H1 (cell line): ENCODE data around the gene GTF2I. TPM values are rescaled to one million over a fixed set of nuclear protein-coding genes. Genes with fewer than 3 reads are reported as not detected.
A peak's percentile ranks its signal among the peaks of the same experiment; 100 is the strongest.

Experiments used
- CTCF ChIA-PET: fragments of 300-600 bp; sonication (Branson Sonifier 250); formaldehyde crosslinking; loops from one replicate; lab custom pipeline; 2021; ENCODE audit not compliant: partially characterized antibody; lab: Charles Lee
- POLR2A ChIA-PET: fragments of 300-600 bp; sonication (Branson Sonifier 250); formaldehyde crosslinking; loops from one replicate; lab custom pipeline; 2021; ENCODE audit warnings: inconsistent platforms; ENCODE audit not compliant: partially characterized antibody; lab: Charles Lee
- DNase-seq, 2 experiments: peaks; one replicate each; pipeline versions ENCODE4 v3.0.0 to v3.0.0-alpha.2; 2010 to 2022; ENCODE audit warnings: low spot score in 2 of 2, low read depth in 1 of 2, mixed read lengths in 1 of 2
- FAIRE-seq: peaks from 2 replicates; lab custom pipeline; 2011; peaks lifted over from hg19 to GRCh38; lab: Jason Lieb, UNC
- H2AFZ ChIP-seq: 2 replicates; pipeline ENCODE4 v1.8.1; 2012; ENCODE audit warnings: low read length, inconsistent platforms
- H2AK5ac ChIP-seq: 2 replicates; pipeline ENCODE4 v1.6.1; 2013; ENCODE audit warnings: low read depth, low read length
- H2BK120ac ChIP-seq: replicated peaks from 2 replicates; pipeline ENCODE3; 2013; ENCODE audit warnings: low read depth, low read length, inconsistent platforms
- H2BK12ac ChIP-seq: 2 replicates; pipeline ENCODE4 v1.6.1; 2013; ENCODE audit warnings: low read depth, low read length
- H2BK15ac ChIP-seq: 2 replicates; pipeline ENCODE4 v1.6.1; 2013; ENCODE audit warnings: low read length
- H2BK20ac ChIP-seq: 2 replicates; pipeline ENCODE4 v1.6.1; 2013; ENCODE audit warnings: low read length
- H2BK5ac ChIP-seq: 2 replicates; pipeline ENCODE4 v1.6.1; 2013; ENCODE audit warnings: low read depth, low read length
- H3K14ac ChIP-seq: 2 replicates; pipeline ENCODE4 v1.6.1; 2013; ENCODE audit warnings: inconsistent platforms; ENCODE audit not compliant: insufficient read length
- H3K18ac ChIP-seq: 2 replicates; pipeline ENCODE4 v1.6.1; 2013; ENCODE audit warnings: low read length; ENCODE audit errors: extremely low read depth
- H3K23ac ChIP-seq: 2 replicates; pipeline ENCODE4 v1.6.1; 2013; ENCODE audit warnings: inconsistent platforms; ENCODE audit not compliant: insufficient read length
- H3K23me2 ChIP-seq: 2 replicates; pipeline ENCODE4 v1.6.1; 2013; ENCODE audit warnings: low read depth, low read length
- H3K27ac ChIP-seq: 2 replicates; pipeline ENCODE4 v1.6.1; 2011; ENCODE audit warnings: low read depth, low read length, inconsistent platforms
- H3K27me3 ChIP-seq, 4 experiments: replicated peaks in 1 of 4; 1 replicate in 1 of 4; 2 replicates in 3 of 4; pipeline versions ENCODE4 v1.6.1 to v1.8.1; 2011 to 2013; ENCODE audit warnings: low read length in 3 of 4, mild to moderate bottlenecking in 3 of 4, inconsistent platforms in 2 of 4, mixed read lengths in 2 of 4, moderate library complexity in 1 of 4; ENCODE audit not compliant: control insufficient read depth in 3 of 4, insufficient read depth in 3 of 4; ENCODE audit errors: extremely low read depth in 1 of 4
- H3K36me3 ChIP-seq, 4 experiments: 2 replicates each; pipeline versions ENCODE4 v1.6.1 to v1.8.1; 2011 to 2013; ENCODE audit warnings: mild to moderate bottlenecking in 4 of 4, low read length in 3 of 4, moderate library complexity in 2 of 4, control low read depth in 1 of 4, inconsistent platforms in 1 of 4; ENCODE audit not compliant: insufficient read depth in 4 of 4, control insufficient read depth in 2 of 4
- H3K4ac ChIP-seq: replicated peaks from 2 replicates; pipeline ENCODE3; 2013; ENCODE audit warnings: low read length, low read depth, mixed read lengths, inconsistent platforms; ENCODE audit not compliant: insufficient read length
- H3K4me1 ChIP-seq, 4 experiments: replicated peaks in 1 of 4; 1 replicate in 1 of 4; 2 replicates in 3 of 4; pipeline versions ENCODE4 v1.6.1 to v1.8.1; 2011 to 2013; ENCODE audit warnings: low read length in 3 of 4, inconsistent platforms in 2 of 4, mixed read lengths in 1 of 4; ENCODE audit not compliant: insufficient read depth in 4 of 4, control insufficient read depth in 3 of 4
- H3K4me2 ChIP-seq, 2 experiments: 2 replicates each; pipeline versions ENCODE4 v1.6.1 to v1.8.1; 2011 to 2013; ENCODE audit warnings: low read depth in 2 of 2, low read length in 2 of 2, control low read depth in 1 of 2, inconsistent platforms in 1 of 2, mild to moderate bottlenecking in 1 of 2; ENCODE audit not compliant: insufficient read depth in 1 of 2
- H3K4me3 ChIP-seq, 4 experiments: fragments of 200-600, 300-600 bp in 1 of 4; sonication (generic), shearing (Covaris generic), sonication (Bioruptor Twin) in 1 of 4; 2 replicates each; pipeline versions ENCODE4 v1.5.1 to v1.8.1; 2011 to 2016; ENCODE audit warnings: low read length in 4 of 4, low read depth in 3 of 4, control low read depth in 2 of 4, inconsistent platforms in 2 of 4, mild to moderate bottlenecking in 2 of 4, mixed read lengths in 1 of 4, moderate library complexity in 1 of 4; ENCODE audit not compliant: insufficient read depth in 2 of 4; ENCODE audit errors: extremely low read depth in 1 of 4
- H3K56ac ChIP-seq: replicated peaks from 2 replicates; pipeline ENCODE3; 2013; ENCODE audit warnings: low read depth, mild to moderate bottlenecking, mixed read lengths, low read length, inconsistent platforms; ENCODE audit not compliant: insufficient read length
- H3K79me1 ChIP-seq: 2 replicates; pipeline ENCODE4 v1.6.1; 2013; ENCODE audit warnings: low read depth, low read length, control low read depth
- H3K79me2 ChIP-seq, 2 experiments: 2 replicates each; pipeline versions ENCODE4 v1.6.1 to v1.8.1; 2012 to 2013; ENCODE audit warnings: low read length in 2 of 2, mild to moderate bottlenecking in 2 of 2, inconsistent platforms in 1 of 2; ENCODE audit not compliant: insufficient read depth in 2 of 2, control insufficient read depth in 1 of 2
- H3K9ac ChIP-seq, 4 experiments: replicated peaks in 1 of 4; 1 replicate in 1 of 4; 2 replicates in 3 of 4; pipeline versions ENCODE4 v1.6.1 to v1.8.1; 2011 to 2013; ENCODE audit warnings: low read depth in 3 of 4, low read length in 3 of 4, control low read depth in 2 of 4, mild to moderate bottlenecking in 2 of 4, moderate library complexity in 2 of 4, inconsistent platforms in 1 of 4; ENCODE audit errors: extremely low read depth in 1 of 4
- H3K9me3 ChIP-seq, 2 experiments: 2 replicates each; pipeline versions ENCODE4 v1.6.1 to v1.8.1; 2012 to 2013; ENCODE audit warnings: mild to moderate bottlenecking in 2 of 2, moderate library complexity in 2 of 2, control low read depth in 1 of 2, inconsistent platforms in 1 of 2, low read depth in 1 of 2, low read length in 1 of 2, mixed read lengths in 1 of 2; ENCODE audit not compliant: insufficient read depth in 2 of 2
- H4K20me1 ChIP-seq, 2 experiments: replicated peaks in 1 of 2; 2 replicates each; pipeline versions ENCODE3 to v1.8.1; 2011 to 2013; ENCODE audit warnings: inconsistent platforms in 2 of 2, low read length in 2 of 2, mild to moderate bottlenecking in 1 of 2; ENCODE audit not compliant: insufficient read depth in 2 of 2, control insufficient read depth in 1 of 2
- H4K5ac ChIP-seq: 2 replicates; pipeline ENCODE4 v1.6.1; 2013; ENCODE audit warnings: low read length, low read depth, mixed read lengths, inconsistent platforms; ENCODE audit not compliant: insufficient read length
- H4K8ac ChIP-seq: 2 replicates; pipeline ENCODE4 v1.8.0; 2013; ENCODE audit warnings: mild to moderate bottlenecking, moderate library complexity, low read length, inconsistent platforms; ENCODE audit not compliant: insufficient read depth; ENCODE audit errors: extremely low read depth
- H4K91ac ChIP-seq: replicated peaks from 2 replicates; pipeline ENCODE3; 2013; ENCODE audit warnings: low read length, mixed read lengths, inconsistent platforms; ENCODE audit not compliant: insufficient read length
- NRF1 ChIP-seq: IDR thresholded peaks from 2 replicates; pipeline ENCODE4 v1.6.1; 2011; ENCODE audit warnings: mild to moderate bottlenecking, low read depth, low read length, improper control_type of control experiment
- PHF8 ChIP-seq: fragments of 200-600 bp; sonication (generic); conservative IDR thresholded peaks from 2 replicates; pipeline ENCODE4 v1.7.1; 2012; ENCODE audit warnings: low read depth, mild to moderate bottlenecking, inconsistent platforms, low read length, moderate library complexity
- SP1 ChIP-seq: IDR thresholded peaks from 2 replicates; pipeline ENCODE4 v1.6.1; 2011; ENCODE audit warnings: low read depth, low read length
- WGBS, 2 experiments: shearing (Covaris generic) in 1 of 2; methylation state at CpG; one replicate each; pipeline versions ENCODE4 v1.1.6 to v1.1.7; 2013 to 2015; ENCODE audit warnings: low lambda C conversion rate in 2 of 2, mixed read lengths in 2 of 2, inconsistent platforms in 1 of 2, low coverage in 1 of 2, missing lambda C conversion rate in 1 of 2; ENCODE audit not compliant: insufficient replicate concordance in 2 of 2, insufficient coverage in 1 of 2, insufficient read length in 1 of 2; ENCODE audit errors: extremely low coverage in 1 of 2, missing lambda C conversion rate in 1 of 2; 5-methylcytosine and 5-hydroxymethylcytosine counted together
- polyA plus RNA-seq, 7 experiments: library from polyadenylated mRNA; depleted of rRNA in 3 of 7; stranded (reverse) in 5 of 7; unstranded in 2 of 7; fragments of >200 nt in 5 of 7; fragments of 200-250 nt in 2 of 7; gene quantifications; 1 replicate in 5 of 7; 2 replicates in 1 of 7; 4 replicates in 1 of 7; pipeline versions ENCODE4 v1.2.1 to v1.2.3, GENCODE V29; 2011 to 2013; ENCODE audit warnings: missing spikeins in 2 of 7, mixed read lengths in 2 of 7
- total RNA-seq: library from RNA; stranded (reverse); fragmentation: NEBNext Ultra II Directional; extraction: Animal tissue kit (Norgen Biotek cat#: 25700); gene quantifications from 2 replicates; pipeline ENCODE4 v1.2.1, GENCODE V29; 2021

Gene GTF2I
- total and polyA plus RNA-seq, 2 of the 8 experiments (the other 6 are each of a cell fraction or from before 2014, with no cell fraction given): 46.7 to 316 TPM

DNA sequence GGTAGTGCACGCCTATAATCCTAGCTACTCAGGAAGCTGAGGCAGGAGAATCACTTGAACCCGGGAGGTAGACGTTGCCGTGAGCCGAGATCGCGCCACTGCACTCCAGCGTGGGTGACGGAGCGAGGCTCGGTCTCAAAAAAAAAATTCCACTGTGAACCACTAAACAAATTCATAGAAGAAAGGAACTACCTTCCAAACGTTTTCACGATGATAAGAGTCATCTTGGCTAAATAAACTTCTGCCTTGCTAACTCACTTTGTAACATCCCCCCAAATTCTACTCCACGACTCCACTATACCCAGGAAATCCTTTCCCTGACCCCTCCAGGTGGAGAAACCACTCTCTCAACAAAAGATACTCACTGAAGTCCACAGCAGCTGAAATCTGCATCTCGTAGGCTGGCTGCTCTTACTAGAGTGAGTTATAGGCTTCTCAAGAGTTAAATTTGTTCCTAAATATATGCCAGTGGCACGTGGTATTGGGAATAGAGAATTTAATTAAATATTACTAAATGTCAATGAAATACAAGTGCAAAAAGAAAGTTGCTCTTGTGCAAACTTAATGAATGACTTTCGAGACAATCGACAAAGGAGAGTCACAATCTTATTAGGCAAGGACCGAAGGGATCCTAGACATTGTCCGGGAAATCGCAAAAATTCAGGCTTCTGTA is 1.6 kb upstream of the GTF2I start:
- Histone ChIP-seq H3K9ac (peak overlapping the region in 3 of 4 experiments; percentile 47 to 64 (median 60); a peak in 6 of 7 replicates), H2BK12ac (no peak overlapping the region; the same call in 1 of the 2 replicates), H2BK5ac (peak overlapping the region; percentile 99), H3K23me2 (peaks cover 19% of the 10 kb centered on the region; the same call in 1 of the 2 replicates), H3K79me1 (no peaks in the 10 kb centered on the region), H3K4me1 (peaks cover 7 to 17% (median 11%) of the 10 kb centered on the region in 4 experiments), H3K56ac (peak overlapping the region; percentile 8), H2AK5ac (no peak overlapping the region), H2BK120ac (peak overlapping the region; percentile 75), H4K91ac (peak overlapping the region; percentile 75), H4K20me1 (no peaks in the 10 kb centered on the region), H3K4me3 (peak overlapping the region; percentile 22 to 97 (median 82); a peak in 7 of 8 replicates), H3K23ac (no peak overlapping the region), H2AFZ (no peak overlapping the region), H3K18ac (peak overlapping the region; percentile 60), H3K4me2 (peak overlapping the region; percentile 65 to 96), H3K27ac (peak overlapping the region; percentile 60), H4K8ac (no peak overlapping the region), H3K27me3 (no peaks in the 10 kb centered on the region), H3K14ac (no peak overlapping the region), H3K4ac (no peak overlapping the region), H3K79me2 (peaks cover 0 to 16% of the 10 kb centered on the region in 2 experiments; a peak in 2 of 4 replicates), H4K5ac (peak overlapping the region; percentile 37), H2BK20ac (no peak overlapping the region), H3K9me3 (no peaks in the 10 kb centered on the region), H3K36me3 (peaks cover 0 to 6% (median 0%) of the 10 kb centered on the region in 4 experiments; a peak in 1 of 8 replicates), H2BK15ac (0 out of 2 replicates have a peak overlapping the region, but pooled peaks have one; percentile 61)
- no peak for DNase-seq
- CTCF ChIA-PET: interaction anchor here (1.3 kb wide), 1 partner anchor 250 kb away, joined by 4 read pairs; no protein-coding TSS in a partner anchor
- POLR2A ChIA-PET: interaction anchor here (1.3 to 4.0 kb wide), 10 partner anchors 14 to 449 kb away, joined by 3 to 25 read pairs (median 8); no protein-coding TSS in a partner anchor
- no peak for TF ChIP-seq SP1
- TF ChIP-seq NRF1: no peak
- 0 out of 2 replicates have a peak, but pooled peaks have one; percentile 1 for TF ChIP-seq PHF8
- no peak for FAIRE-seq
- WGBS, 2 experiments: 64% methylated on average over 21 of the region's 21 CpGs; no CpG with 5 or more reads in 1 of the 2 experiments
